ENCODE results near the gene OLFML3.
"Not testable (repeated sequence)": the region's sequence is repeated elsewhere in the genome, so short reads cannot be mapped to it uniquely, and the experiment has no call there.

OLFML3 gene

DNA sequence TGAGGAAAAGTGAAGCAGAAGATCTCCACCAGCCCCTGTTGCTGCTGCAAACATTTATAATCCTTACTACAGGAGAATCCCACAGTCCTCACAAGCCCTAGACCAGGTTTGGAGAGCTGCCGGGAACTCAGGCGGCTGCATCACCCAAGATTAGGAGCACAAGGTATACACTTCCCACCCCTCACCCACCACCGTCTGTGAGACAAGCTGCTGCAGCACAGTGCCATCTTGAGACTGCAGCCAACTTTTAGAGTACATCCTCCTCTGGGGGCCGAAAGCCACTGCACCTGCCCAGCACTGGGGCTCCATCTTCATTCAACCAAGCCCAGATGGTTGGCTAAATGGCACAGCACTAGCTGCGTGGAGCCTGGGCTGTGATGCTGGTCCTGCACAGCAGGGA is 13.8 kb downstream of the OLFML3 start:
- no peak for ATAC-seq

DNA sequence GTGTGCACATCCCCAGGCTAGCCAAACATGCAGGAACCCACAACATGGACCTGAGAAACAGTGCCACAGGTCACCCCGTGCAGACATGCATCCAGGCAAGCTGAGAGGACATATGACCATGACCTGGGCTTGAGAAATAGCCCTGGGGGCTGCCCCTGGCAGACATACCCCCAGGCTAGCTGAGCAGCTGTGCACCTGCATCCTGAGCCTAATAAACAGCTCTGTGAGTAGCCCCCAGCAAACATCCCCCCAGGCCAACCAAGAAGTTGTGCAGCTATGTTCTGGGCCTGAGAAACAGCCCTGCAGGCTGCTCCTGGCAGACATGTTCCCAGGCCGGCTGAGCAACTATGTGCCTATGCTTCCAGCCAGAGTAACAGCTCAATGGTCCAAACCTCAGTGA is 14.5 kb downstream of the OLFML3 start:
- no peak for ATAC-seq

DNA sequence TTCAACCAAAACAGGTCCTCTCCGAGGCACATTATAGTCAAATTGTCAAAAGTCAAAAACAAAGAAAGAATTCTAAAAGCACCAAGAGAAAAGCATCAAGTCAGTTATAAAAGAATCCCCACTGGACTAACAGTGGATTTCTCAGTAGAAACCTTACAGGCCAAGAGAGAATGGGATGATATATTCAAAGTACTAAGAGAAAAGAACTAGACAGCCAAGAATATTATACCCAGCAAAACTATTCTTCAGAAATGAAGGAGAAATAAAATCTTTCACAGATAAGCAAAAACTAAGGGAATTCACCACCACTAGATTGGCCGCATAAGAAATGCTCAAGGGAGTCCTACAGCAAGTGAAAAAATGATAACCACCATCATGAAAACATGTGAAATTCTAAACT is 16.1 kb downstream of the OLFML3 start:
- ATAC-seq, result no peak

DNA sequence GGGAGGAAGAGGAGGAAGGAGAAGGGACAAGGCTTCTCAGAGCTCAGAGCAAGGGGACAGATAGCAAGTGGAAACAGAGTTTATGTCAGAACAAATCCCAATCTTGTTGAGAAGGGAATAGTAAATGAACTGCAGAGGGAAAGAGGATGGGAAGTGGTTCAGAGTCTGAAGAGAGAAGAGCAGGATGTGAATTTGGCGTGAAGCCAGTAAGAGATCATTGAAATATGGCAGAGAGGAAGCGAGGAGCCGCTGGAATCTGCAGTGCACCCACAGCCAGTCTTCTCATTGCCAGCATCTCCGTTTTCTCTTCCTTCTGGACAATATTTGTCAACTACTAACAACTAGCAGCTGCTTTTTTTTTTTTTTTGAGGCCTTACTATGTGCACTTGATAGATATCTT is 19.1 kb downstream of the OLFML3 start:
- no peak for ATAC-seq

DNA sequence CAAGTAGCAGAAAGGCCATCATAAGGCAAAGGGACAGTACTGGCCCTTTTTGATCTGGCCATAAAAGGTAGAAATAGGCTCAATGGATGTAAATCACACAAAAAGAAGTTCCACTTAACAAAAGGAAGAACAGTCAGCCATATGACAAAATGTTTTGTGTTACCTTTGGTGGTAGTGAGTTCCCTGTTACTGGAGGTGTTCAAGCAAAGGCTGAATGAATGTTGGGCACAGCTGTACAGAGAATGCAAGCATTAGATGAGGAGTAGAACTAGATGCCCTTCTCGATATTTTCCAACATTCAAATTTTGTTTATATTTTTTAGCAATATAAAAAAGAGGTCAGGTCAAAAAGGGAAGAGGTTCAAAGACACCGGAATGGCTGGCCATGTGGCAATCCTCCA is 20.0 kb downstream of the OLFML3 start:
- ATAC-seq, result no peak

DNA sequence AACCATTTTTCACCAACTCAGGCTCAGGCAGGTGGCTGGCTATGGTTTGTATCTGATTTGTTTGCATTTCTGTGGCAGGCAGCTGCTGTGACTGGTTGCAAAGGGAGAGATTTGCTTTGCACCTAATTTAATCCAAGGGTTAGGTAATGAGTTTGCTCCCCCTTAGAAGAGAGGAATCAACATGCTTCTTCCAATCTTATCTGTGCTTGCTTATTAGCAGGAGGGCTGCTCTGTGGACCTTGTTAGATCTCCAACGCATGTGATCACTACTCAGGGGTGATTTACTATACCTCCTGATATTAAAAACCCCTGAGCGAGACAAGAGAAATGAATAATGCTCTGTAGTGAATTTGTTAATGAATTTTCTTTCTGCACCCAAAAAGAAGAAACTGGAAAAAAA is 20.5 kb downstream of the OLFML3 start:
- ATAC-seq, result no peak

DNA sequence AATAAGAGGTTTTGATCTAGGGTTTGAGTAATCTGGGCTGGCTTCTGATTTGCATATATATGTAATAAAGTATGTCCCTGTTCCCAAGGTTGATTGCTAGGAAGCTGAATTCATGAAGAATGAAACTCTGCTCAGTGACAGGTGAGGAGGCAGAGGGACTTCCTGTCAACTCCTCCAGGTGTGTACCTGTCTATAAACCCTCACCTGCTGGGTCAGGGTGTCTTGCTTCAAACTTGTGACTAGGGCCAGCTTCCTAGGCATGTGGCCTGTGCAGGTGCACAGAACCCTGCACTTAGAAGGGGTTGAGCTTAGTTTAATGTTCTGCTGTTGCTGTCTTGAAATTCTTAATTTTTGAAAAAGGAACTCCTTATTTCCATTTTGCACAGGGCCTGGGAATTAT is 21.1 kb downstream of the OLFML3 start:
- ATAC-seq, result no peak

DNA sequence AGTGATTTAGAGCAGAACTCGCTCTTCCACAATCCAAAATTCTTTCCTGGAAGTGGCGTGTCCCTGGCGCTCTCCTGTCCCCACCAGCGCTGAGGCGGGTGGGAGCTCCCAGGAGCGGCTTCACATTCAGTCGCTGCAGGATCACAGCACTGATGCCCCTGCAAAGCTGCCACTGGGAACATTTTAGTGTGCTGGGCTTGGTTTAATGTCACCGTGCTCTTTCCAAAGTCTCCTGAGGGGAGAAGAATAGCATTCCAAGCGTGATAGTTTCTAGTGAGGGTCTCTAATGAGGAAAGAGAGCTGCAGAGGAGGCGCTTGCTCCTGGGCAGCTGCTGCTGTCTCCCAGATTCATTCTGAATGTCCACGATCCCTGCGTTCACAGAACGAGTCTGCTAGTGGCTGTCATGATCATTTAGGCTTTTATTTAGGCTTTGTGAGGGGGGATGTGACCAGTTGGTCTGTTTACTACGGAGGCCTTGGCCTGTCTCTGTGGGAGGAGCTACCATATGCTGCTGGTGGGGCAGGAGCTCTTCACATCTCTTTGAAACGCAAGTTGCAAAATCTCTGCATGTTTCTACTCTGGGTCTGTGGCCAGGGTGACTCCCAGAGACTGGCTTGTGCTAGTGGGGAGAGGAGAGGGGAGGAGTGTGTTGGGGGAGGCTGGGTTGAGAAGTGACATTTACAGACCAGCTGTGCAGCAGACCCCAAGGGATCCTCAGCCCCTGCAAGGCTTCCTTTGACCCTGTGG is 23.4 kb downstream of the OLFML3 start:
- no peak for ATAC-seq

DNA sequence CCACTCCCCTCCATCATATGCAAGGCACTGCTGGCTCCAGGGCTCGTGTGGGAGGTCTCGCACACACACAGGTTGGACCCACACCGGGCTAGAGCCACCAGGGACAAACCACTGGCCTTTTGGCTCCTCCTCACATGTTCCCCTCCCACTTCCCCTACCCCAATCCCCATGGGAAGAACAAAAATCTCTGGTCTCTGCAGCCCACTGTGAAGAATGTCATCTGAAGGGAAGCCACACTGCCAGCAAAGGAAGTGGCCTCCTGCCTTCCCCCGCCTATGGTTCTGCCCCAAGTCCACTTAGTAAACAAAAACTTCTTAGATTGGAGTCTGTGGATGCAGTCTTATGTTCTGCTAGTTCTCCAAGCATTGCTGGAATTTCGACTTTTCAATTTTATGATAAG is 24.2 kb downstream of the OLFML3 start:
- ATAC-seq, result no peak

DNA sequence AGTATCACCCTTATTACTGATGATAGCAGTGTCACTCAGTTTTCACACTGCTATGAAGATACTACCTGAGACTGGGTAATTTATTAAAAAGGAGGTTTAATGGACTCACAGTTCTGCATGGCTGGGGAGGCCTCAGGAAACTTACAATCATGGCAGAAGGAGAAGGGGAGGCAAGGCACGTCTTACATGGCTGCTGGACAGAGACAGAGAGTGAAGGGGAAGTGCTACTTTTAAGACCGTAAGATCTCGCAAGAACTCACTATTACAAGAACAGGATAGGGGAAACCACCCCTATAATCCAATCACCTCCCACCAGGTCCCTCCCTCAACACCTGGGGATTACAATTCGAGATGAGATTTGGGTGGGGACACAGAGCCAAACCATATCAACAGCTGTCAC is 27.6 kb downstream of the OLFML3 start:
- not testable (repeated sequence) for ATAC-seq

DNA sequence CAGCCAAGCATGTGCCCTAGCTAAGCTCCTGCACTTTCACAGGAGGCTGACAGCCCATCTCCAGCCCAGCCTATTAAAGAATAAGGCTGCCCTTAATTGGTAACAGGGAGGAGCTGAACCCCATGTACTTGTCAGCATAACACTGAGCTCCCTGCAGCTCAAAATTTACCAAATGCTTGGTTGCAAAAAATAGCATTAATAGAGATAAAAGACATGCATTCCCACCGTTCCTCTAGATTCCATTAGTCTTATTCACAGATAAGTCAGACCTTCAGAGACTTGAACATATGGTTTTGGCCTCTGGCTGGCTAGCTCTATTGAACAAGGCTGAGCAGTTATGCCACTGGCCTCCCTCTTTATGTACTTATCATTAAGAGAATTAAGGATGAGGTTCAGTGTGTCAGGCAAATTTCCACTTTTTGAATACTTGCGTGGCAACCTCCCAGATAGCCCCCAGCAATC is 29.2 kb downstream of the OLFML3 start:
- no peak for ATAC-seq

DNA sequence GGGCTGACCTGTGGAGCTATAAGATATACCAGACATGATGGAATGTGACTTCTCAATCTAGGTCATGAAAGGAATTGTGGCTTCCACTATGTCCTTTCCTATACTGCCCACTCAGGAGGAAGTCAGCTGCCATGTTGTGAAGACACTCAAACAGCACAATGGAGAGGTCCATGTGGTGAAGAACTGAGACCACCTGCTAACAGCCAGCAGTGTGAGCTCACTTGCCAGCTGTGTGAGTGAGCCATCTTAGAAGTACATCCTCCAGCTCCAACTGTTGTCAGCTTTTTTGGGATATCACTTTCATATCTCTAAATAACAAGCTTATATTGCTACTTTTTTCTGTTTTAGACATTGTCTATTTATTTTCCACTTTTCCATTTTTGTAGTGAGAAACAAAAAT is 29.7 kb downstream of the OLFML3 start:
- ATAC-seq, result no peak

DNA sequence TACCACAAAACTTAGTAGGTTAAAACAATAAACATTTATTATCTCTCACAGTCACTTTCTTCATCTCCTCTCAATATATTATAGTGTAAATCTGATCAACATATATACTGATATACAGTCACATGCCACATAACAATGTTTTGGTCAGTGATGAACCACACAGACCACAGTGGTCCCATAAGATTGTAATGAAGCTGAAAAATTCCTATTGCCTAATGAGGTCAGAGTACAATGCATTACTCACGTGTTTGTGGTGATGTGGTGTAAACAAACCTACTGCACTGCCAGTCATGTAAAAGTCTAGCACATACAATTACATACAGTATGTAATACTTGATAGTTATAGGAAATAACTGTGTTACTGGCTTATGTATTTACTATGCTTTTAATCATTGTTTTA is 30.1 kb downstream of the OLFML3 start:
- ATAC-seq, result no peak

DNA sequence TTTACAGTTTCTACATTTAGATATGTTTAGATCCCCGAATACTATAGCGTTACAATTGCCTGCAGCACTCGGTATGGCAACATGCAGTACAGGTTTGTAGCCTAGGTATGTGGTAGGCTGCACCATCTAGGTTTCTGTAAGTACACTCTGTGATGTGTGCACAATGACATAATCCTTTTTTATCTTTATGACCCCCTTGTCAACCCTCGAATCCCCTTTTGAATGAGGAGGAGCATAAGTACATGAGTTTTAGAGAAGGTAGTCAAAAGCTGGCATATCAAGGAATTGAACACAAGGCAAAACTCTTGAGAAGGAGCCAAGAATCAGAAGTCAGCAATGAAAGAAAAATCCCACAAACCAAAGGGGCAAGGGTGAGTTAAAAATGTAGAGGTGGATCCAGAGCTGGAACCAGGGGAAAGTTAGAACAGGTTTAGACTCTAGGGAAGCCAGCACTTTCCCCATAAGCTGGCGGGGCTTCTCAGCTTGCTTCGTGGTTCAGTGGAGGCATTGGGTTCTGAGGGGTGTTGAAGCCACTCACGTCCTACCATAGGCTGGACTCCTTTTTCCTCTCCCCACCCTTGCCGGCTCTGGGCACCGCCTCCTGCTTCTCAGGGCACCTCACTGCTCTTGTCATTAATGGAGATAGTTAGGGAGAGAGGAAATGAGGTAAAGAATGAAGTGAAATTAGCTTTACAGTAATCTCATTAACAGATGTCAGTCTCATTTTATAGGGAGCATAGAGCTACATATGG is 31.3 kb downstream of the OLFML3 start:
- no peak for ATAC-seq

DNA sequence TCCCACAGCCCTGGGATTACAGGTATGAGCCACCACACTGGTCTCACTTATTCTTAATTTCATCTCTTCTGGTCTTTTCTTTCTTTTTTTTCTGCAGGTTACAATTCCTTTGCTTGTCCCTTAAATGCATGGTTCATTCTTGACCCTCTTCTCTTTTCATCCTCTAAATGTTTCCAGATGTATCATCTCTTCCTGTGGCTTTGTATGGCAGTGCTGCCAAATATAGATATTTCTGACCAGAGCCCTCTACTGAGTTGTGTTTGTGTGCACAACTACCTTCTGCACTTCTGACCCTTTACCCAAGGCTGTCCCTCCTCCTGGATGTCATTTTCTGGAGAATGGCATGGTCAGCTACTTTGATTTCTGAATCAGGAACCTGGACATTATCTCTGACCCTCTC is 32.5 kb downstream of the OLFML3 start:
- ATAC-seq, result no peak

DNA sequence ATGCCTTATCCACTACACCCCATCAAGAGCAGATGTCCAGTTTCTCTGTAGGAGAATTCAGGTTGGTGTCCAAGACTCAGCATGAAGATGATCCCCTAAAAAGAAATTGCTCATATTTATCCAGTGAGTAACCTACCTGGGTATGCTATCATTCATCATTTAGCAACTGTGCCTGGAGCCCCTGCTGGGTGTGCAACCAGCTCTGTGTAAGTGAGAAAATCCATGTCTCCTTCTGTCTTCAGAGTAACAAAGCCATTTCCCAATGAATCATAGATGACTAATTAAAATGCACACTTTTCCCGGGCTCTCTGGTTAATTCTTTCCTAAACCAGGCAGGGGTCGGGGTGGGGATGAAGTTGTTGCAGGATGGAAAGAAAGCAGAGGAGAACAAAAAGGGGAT is 35.8 kb downstream of the OLFML3 start:
- ATAC-seq, result no peak

DNA sequence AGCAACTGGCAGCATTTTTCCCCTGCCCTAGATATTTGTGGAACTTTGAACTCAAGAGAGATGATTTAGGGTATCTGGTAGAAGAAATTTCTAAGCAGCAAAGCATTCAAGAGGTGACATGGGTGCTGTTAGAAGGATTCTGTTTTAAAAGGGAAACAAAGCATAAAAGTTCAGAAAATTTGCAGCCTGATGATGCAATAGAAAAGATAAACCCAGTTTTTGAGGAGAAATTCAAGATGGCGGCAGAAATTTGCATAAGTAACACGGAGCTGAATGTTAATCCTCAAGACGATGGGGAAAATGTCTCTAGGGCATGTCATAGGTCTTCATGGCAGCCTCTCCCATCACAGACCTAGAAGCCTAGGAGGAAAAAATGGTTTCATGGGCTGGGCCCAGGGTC is 40.5 kb downstream of the OLFML3 start:
- ATAC-seq, result not testable (repeated sequence)

DNA sequence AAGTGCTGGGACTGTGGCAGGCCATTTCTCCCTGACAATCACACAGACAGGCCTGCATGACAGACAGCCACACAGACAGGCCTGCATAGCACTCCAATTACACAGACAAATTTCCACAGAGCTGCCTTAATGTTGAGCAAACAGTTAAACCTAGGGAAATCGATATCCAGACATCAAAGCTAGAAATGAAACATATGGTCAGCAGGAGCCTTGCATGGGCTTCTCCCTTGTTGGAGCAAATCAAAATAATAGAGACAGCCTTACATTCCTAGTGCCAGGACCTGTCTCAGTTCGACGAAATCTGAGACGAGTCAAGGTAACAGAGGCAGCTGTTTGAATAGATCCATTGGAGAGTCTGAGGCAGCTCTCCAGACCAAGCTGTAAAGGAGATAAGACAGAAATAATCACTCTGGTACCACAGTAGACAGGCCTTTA is 42.4 kb downstream of the OLFML3 start:
- ATAC-seq, result no peak

DNA sequence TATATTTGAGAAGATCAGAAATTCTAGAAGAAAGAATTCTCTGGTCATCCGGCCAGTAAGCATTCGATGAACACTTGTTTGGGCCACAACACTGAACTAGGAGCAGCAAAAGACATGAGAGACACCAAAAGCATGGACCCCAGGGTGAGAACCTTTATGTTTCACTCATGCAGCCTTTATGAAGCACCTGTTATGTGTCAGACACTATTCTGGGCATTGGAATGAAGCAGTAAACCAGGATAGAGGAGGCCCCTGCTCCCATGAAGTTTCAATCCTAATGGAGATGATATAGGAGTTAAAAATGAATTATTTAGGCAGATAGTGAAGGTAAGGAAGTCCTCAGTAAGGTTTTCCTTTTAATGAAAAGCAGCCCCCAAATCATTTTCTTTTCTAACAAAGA is 43.6 kb downstream of the OLFML3 start:
- no peak for ATAC-seq

DNA sequence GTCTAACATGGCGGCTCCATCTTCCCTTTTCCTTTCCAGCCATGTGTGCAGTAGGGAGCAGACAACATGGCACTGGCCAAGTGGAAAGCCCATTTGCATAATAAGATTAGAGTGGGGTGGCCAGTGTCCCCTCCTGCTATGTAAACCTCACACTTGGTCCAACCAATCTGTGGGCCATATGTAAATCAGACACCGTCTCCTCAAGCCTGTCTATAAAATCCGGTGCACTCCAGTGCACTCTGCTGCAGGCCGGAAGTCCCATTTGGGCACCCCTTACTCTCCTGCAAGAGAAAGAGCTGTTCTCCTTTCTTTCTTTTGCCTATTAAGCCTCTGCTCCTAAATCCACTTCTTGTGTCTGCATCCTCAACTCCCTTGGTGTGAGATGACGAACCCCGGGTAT is 44.1 kb downstream of the OLFML3 start:
- no peak for ATAC-seq

DNA sequence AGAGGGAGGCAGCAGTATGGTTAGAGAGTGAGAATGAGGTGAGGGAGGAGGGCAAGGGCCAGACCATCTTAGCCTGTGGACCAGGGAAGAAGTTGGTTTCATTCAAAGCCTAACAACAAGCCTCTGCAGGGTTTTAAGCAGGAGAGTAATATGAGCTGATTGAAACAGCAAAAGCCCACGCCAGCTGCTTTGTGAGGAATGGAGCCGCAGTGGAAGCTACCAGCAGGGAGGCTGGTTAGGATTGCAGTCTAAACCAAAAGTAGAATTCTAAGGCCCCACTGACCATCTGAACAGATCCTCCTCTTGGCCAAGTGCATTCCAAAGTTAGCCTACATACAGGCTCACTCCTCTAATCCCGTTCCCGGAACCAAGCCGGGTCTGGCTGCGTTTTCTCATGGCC is 44.8 kb downstream of the OLFML3 start:
- ATAC-seq, result no peak

DNA sequence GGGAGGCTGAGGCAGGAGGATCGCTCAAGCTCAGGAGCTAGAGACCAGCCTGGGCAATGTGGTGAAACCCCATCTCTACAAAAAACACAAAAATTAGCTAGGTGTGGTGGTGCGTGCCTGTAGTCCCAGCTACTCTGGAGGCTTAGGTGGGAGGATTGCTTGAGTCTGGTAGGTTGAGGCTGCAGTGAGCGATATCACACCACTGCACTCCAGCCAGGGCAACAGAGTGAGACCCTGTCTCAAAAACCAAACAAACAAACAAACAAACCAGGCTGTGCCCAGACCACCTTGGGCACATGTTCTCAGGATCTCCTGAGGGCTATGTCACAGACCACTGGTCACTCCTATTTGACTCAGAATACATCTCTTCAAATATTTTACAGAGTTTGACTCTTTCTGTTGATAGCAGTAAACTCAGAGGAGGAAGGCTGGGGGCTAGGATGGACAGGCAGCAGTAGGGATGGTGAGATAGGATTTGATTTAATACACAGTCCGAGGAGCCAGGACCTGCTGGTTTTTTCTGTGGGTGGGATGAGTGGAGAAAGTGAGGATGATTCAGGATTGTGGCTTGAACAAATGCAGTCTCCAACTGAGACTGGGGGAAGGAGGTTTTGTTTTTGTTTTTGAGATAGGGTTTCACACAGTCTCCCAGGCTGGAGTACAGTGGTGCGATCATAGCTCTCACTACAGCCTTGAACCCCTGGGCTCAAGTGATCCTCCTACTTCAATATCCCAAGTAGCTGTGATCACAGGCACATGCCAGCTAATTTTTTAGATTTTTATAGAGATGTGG is 46.5 kb downstream of the OLFML3 start:
- ATAC-seq, result no peak

DNA sequence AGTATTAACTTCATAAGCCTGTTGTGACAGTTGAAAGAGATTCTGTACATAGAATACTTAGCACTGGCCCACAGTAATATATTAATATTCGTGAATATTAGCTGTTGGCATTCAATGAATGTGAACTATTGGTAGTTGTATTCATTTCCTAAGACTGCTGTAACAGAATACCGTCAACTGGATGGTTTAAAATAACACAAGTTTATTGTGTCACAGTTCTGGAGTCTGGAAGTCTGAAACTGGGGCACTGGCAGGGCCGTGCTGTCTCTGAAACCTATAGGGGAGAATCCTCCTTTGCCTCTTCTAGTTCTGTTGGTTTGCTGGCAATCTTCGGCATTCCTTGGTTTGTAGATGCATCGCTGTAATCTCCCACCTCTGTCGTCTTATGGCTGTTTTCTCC is 47.5 kb downstream of the OLFML3 start:
- no peak for ATAC-seq

Measured in activated CD4-positive, CD25-positive, alpha-beta regulatory T cell treated with anti-CD3 and anti-CD28 coated beads, Interleukin-2, amount 50 U/mL, for 24 hours (primary cell).